Measurements from ENCODE around the gene NFILZ. TPM values are rescaled to one million over a fixed set of nuclear protein-coding genes. Genes with fewer than 3 reads are reported as not detected.

NFILZ gene
- not detected for total RNA-seq

- DNase-seq (ENCODE audit: low spot score in 2 of 2), result no peak
- no peak for FAIRE-seq
These were observed at the start of gene NFILZ for GRCh38 chr19:8629996-8630683. Gene NFILZ (plus strand): TSS chr19:8630633. CDS start chr19:8676766, 46,133 bp downstream.

- FAIRE-seq, result no peak
- peak; percentile 73 to 80 for DNase-seq (ENCODE audit: low spot score in 2 of 2)
These were observed 49.6 kb upstream of the NFILZ start for GRCh38 chr19:8580710-8581281.

GRCh38 chr19:8584965-8585893 lies 45.2 kb upstream of the NFILZ start:
- FAIRE-seq (no peak), DNase-seq (ENCODE audit: low spot score in 2 of 2) (no peak)

DNA sequence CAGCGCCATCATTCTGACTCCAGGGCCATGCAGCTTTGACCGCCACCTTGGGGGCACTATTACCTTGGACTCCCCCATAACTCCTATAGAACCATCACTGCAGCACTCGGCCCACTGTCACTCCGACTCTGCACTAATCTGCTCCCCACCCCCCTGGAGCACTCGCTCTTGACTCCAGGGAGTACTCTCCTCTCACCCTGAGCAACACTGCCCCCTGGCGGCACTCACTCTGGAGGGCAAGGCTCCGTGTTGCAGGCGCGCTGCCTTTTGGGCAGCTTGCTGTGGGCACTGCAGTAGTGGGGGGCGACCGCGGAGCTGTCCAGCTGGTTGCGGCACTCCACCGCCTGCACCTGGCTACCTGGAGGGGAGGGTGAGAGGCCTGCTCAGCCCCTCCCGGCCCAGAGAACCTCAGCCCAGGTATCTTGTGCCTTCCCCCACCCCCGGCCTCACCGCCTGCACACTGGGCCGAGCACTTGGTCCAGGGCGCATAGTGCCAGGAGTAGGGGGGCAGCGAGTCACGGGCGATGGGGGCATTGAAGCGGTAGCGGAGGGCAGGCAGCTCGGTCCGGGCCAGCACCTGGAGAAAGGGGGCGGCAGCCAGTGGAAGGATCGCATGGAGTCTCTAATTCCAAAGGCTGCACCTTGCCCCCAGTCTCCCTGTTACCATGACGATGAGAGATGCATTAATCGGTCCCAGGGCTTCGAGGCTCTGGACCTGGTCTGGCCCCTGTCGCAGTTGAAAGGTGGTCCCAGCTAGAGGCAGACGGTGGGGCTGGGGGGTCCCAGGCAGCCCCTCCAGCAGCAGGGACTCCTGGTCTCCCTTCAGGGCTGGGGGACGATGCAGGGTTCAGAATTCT lies 44.3 kb upstream of the NFILZ start:
- DNase-seq (ENCODE audit: low spot score in 2 of 2), result no peak
- FAIRE-seq, result no peak

- no peak for FAIRE-seq
These were observed 41.2 kb upstream of the NFILZ start for GRCh38 chr19:8589177-8589714.

DNA sequence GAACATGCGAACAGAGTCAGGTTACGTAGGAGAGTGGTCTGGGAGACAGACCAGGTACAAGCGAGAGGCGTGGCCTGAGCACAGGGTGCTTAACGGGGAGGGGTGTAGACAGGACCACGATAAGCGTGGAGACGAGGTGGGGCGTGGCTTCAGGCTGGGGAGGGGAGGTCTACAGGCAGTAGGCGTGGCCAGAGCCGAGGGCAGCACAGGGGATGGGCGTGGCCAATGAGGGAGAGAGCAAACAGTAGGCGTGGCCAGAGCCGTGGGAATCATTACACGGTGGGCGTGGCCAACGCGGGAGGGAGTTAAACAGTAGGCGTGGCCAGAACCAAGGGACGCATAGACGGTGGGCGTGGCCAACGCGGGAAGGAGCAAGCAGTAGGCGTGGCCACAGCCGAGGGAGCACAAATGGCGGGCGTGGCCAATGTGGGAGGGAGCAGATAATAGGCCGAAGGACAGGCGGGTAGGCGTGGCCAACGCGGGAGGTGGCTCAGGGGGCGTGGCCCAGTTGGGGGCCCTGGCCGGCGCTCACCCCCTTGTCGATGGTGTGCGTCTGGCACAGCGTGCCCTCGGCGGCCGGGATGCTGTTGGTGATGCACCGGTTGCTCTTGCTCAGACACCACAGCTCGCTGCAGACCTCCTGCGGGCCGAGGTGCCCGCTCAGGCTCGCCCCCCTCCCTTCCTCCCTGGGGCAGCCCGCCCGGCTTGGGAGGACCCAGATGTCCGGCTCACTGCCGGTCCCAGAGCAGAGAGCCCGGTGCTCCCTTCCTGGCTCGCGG lies 38.0 kb upstream of the NFILZ start:
- no peak for FAIRE-seq
- DNase-seq (ENCODE audit: low spot score in 2 of 2), result peak; percentile 74 to 93

More at GRCh38 chr19:8589177-8589714, 41.2 kb upstream of the NFILZ start:
- no peak for DNase-seq (ENCODE audit: low spot score in 2 of 2)

DNA sequence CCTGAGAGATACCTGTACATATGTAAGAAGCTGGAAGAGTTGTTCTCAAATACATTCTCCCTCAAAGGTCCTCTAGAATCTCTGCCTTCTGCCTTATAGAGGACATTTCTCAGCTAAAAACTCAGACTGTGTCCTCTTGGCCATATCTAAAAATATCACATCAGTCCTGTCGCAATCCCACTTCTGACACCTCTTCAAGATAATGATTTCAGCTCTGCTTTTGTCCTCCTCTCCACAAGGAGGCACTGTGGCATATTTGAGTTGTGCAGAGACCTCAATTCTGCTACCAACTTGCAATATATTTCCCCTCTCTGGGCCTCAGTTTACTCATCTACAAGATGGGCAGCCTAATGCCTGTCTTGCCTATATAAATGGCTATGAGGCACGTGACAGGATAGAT lies 36.5 kb upstream of the NFILZ start:
- FAIRE-seq, result no peak
- no peak for DNase-seq (ENCODE audit: low spot score in 2 of 2)

- FAIRE-seq (no peak), DNase-seq (ENCODE audit: low spot score in 2 of 2) (no peak)
These were observed 34.8 kb upstream of the NFILZ start for GRCh38 chr19:8595651-8596050.

DNA sequence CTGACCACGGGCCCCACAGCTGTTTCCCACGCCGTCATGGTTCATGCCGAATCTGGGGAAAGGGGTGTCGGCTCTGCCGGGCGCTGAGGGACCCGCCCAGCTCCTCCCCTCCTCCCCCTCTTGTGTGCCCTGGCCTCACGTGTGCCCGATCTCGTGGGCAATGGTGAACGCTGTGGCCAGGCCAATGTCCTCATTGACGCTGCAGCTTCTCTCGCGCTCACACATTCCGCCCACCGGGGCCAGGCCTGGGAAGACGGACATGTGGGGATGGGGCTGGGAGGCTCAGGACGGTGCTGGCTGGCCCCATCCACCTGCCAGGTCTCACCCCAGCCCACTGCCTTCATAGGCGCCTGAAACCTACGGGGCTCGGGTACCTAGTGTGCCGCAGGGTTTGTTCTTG lies 34.3 kb upstream of the NFILZ start:
- DNase-seq (ENCODE audit: low spot score in 2 of 2), result no peak
- no peak for FAIRE-seq

DNA sequence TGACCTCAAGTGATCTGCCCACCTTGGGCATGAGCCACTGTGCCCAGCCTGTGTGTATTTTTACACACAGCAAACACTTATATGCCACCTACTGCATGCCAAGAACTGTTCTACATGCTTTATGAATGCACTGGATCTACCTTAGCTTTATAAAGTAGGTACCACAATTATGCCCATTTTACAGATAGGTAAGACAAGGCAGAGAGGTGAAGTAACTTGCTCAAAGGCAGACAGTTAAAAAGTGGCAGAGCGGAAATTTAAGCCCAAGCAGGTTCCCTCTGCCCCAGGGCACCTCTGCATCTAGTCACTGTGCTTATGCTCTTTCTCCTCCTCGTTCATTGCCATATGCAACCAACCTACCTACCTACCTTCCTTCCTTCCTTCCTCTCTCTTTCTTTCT lies 30.4 kb upstream of the NFILZ start:
- no peak for FAIRE-seq
- no peak for DNase-seq (ENCODE audit: low spot score in 2 of 2)

DNA sequence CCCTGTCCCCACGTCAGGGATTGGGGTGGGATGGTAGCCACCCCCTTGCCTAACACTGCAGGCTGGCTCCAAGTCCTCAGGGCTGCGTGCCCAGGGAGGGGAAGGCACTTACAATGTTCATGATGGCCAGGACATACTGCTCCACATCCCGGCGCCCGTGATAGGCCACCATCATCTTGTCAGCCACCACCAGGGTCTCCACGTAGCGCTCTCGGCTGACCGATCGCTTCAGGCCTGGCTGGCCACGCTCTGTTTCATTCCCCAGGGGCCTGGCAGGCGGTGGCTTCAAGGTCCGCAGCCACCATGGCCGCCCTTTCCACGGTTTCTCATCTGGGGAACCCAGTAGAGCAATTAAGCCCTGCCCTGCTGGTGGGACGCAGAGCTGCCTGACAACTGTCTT lies 29.6 kb upstream of the NFILZ start:
- FAIRE-seq, result no peak

DNA sequence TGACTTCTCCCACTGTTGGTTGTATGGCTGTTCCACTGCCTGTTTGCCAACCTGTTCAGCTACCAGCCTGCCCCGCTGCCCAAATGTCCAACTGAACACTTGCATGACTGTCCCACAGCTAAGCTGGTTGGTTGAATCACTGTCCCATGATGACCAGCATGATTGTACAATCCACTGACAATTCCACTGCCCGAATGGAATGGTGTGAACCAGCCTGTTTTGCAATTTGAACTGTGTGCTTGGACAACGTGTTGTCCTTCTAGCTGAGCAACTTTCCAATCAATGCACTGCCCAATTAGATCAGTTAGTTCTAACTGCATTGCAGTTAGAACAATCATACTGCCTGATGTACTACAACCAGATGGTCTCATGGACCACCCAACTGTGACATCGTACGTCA lies 28.6 kb upstream of the NFILZ start:
- no peak for FAIRE-seq
- DNase-seq (ENCODE audit: low spot score in 2 of 2), result no peak

More for the DNA sequence above, 29.6 kb upstream of the NFILZ start:
- no peak for DNase-seq (ENCODE audit: low spot score in 2 of 2)

- no peak for DNase-seq (ENCODE audit: low spot score in 2 of 2)
- no peak for FAIRE-seq
These were observed 24.9 kb upstream of the NFILZ start for GRCh38 chr19:8605514-8605913.

GRCh38 chr19:8607386-8607785 lies 23.0 kb upstream of the NFILZ start:
- DNase-seq (ENCODE audit: low spot score in 2 of 2) (no peak), FAIRE-seq (no peak)

DNA sequence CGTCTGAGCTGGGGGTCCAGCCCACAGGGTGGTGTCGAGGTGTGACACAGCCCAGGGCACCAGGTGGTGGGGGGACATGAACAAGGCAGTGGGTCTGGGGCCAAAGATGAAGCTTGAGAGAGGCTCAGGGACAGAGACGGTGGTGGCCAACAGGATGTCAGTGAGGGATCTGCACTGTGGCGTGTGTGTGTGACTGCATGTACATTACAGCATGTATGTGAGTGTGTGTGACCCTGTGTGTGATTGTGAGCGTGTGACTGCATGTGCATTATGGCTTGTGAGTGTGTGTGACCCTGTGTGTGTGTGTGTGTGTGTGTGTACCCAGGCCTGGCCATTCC lies 21.5 kb upstream of the NFILZ start:
- FAIRE-seq (no peak), DNase-seq (ENCODE audit: low spot score in 2 of 2) (no peak)

DNA sequence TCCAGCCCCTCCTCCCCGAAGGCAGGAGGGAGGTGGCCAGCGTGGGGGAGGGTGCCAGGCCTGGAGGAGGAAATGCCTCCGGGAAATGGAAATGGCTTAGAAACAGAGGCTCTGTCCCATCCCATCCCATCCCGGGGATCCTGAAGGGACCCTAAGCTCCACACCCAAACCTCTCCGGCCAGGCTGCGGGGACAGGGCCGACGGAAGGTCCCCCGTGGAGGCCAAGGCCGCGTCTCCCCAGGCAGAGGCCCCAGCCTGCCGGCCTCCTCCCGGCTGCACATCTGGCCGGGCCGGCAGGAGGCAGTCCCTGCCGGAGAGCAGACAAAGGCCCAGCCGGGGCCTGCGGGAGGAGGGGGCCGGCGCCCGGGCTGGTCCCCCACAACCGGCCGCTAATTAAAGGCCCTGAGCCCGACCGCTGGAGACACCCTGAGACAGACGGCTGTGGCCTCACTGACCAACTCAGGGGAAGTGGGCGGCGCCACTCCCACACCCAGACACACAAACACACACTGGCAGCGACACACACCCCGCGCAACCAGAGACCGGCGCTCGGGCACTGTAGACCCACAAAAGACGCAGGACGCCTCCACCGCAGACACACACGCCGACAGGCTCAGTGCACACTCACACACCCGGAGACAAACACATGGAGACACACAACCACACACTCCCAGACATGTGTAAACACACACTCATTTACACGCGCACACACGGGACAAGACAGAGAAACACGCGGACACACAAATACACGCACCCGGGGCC lies 21.0 kb upstream of the NFILZ start:
- no peak for FAIRE-seq

DNA sequence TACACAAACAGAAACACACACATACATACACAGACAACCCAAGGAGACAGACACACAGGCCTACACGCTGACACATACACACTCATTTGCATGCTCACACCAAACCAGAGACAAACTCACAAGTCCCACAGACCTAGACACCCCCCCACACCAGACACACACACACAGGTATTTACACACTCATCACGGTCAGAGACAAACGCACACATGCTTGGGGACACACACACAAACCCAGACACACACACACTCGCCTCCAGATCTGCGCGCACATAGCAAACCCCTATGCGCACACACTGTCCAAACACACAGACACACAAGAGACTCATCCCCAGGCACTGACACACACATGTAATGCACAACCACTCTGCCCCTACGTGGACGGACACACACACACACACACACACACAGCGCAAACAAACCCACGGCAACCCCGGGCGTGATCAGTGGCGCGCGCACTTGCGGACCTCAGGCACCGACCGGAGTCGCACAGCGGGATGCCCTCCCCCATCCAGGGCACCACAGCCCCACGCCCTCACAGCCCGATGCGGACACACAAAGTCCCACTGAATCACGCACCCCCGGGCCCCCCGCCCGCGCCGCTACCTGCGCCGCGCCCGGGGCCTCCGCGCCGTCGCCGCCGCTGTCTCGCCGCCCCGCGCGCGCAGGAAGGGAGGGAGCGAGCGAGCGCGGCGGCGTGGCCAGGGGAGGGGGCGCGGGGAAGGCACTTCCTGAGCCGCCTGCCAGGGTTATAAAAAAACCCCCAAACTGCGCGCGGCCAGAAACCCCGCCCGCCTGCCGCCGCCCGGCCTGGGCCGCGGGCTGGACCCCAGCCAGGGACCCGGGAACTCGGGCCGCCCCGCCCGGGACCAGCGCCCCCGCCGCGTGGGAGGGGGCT lies 20.1 kb upstream of the NFILZ start, which contains the start of gene ADAMTS10:
TSS of gene ADAMTS10 (minus strand) at position 675 of the 895 bp plus-strand sequence. CDS start 5,005 bp downstream, outside the sequence.
- DNase-seq (ENCODE audit: low spot score in 2 of 2) (peak; percentile 64 to 67), FAIRE-seq (no peak)

More for the DNA sequence above, 21.0 kb upstream of the NFILZ start:
- DNase-seq (ENCODE audit: low spot score in 2 of 2), result peak; percentile 58 to 69

GRCh38 chr19:8610936-8611300 lies 19.5 kb upstream of the NFILZ start:
- no peak for FAIRE-seq
- DNase-seq (ENCODE audit: low spot score in 2 of 2), result no peak

Data from frontal cortex (tissue), 4 donors.